CD4-positive, alpha-beta T cell treated with Interleukin-10 for 1 hour (primary cell): ENCODE results near the gene NSG2.
"Not testable (repeated sequence)": the region's sequence is repeated elsewhere in the genome, so short reads cannot be mapped to it uniquely, and the experiment has no call there.

Source experiments
- DNase-seq: peaks from one replicate; pipeline ENCODE4 v3.0.0-alpha.2; 2020

NSG2 gene

GRCh38 chr5:174045470-174046025 lies at the start of gene NSG2:
Gene NSG2, plus strand, starts transcription at chr5:174045706. Its CDS starts 1,050 bp downstream, at chr5:174046756.
- DNase-seq, result no peak

DNA sequence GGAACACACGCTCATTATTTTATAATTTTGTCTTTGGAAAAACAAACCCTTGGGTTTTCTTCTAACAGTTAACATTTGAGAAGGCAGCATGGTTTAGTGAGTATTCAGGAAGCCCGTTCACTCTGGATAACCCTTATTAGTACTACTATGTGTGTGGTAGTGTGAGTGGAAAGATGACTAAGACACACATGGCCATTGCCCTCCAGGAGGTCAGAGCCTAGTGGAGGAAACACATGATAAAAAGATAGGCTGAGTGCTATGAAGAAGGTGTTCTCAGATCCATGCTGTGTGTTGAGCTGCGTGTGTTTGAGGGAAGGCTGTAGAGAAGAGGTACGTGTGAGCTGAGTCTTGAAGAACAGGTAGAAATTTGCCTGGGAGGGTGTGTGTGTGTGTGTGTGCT lies 48.2 kb upstream of the NSG2 start:
- no peak for DNase-seq

GRCh38 chr5:173998531-173998930 lies 47.0 kb upstream of the NSG2 start:
- no peak for DNase-seq

GRCh38 chr5:174000076-174000475 lies 45.4 kb upstream of the NSG2 start:
- DNase-seq, result no peak

- DNase-seq, result no peak
Measured at GRCh38 chr5:174003795-174004194, 41.7 kb upstream of the NSG2 start.

- DNase-seq, result no peak
Measured at GRCh38 chr5:174008922-174009321, 36.6 kb upstream of the NSG2 start.

DNA sequence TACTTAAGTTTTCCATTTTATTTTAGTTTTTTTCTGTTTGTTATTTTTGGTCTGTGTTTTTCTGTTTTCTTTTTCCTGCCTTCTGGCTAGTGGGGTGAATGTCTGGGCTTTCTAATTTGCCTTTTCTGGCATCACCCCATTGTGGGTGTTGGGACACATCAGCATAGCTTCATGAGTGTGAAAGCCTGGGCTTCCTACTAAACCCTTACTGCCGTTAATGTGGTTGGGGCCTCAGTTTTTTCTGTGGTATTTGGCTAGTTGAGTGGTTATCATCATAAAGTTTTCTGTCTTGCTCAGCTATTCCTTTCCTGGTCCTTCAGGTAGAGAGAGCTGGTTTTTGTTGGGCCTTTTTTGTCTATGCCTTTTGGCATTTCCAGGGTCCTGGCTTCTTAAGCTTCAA lies 35.1 kb upstream of the NSG2 start:
- no peak for DNase-seq

DNA sequence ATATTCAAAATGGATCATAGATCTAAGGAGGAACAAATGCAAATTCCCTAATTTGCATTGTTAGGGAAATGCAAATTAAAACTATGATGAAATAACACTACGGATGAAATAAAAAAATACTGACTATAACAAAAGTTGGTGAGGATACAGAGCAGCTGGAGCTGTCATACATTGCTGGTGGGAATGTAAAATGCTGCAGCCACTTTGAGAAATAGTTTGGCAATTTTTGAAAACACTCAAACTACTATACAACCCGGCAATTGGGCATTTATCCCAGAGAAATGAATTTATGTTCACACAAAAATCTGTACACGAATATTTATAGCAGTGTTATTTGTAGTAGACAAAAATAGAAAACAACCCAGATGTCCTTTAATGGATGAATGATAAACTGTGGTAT lies 34.1 kb upstream of the NSG2 start:
- no peak for DNase-seq

DNA sequence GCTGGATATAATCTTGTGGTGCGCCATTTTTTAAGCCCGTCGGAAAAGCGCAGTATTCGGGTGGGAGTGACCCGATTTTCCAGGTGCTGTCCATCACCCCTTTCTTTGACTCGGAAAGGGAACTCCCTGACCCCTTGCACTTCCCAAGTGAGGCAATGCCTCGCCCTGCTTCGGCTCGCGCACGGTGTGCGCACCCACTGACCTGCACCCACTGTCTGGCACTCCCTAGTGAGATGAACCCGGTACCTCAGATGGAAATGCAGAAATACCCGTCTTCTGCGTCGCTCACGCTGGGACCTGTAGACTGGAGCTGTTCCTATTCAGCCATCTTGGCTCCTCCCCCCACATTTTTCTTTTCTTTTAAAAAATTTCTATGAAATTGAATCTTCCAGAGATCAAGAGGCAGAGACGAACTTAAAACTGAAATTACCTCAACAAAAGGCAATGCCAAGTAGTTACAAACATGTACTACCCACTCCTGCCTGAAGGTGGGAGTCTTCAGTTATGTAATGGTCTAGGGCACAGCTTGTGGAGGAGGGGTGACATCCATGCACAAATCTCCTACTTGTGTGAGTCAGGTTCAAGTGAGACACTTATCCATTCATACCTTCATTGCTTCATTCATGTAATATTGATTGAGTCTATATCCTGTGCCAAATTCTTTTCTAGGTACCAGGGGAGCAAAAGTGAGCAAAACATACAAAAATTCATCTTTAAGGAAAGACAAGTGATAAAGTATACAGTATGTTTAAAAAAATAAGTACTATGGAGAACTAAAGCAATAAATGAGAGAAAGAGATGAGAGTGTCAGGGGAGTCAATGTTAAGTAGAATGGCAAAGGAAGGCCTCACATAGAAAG lies 25.2 kb upstream of the NSG2 start:
- not testable (repeated sequence) for DNase-seq

- no peak for DNase-seq
Measured at GRCh38 chr5:174020928-174021304, 24.6 kb upstream of the NSG2 start.

DNA sequence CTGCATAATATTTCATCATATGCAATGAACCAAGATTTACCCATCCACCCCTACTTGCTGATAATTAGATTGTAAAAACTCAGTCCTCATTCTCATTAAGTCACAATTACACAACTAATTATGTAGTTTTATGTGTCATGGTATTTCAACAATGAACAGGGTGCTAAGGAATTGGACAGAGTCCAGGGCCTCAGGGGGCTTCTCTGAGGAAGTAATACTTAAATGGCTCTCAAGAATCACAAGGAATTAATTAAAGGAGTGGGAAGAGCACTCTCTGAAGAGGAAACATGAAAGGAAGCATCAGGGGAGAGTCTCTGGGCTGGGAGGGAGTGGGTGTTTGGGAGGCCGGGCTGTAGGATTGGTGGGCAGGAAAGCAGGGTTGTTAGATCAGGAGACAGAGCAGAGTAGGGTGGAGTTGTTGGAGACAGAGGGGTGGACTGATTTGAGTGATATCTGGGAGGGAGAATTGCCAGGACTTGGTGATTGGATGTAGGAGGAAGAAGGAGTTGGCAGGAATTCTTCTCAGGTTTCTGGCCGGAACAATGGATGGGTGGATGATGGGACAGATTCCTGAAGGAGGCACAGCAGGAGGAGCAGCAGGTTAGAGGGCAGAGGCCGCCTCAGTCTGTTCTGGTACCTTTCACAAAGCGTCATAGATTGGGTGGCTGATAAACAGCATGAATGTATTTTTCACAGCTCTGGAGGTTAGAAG lies 23.0 kb upstream of the NSG2 start:
- DNase-seq, result no peak

DNA sequence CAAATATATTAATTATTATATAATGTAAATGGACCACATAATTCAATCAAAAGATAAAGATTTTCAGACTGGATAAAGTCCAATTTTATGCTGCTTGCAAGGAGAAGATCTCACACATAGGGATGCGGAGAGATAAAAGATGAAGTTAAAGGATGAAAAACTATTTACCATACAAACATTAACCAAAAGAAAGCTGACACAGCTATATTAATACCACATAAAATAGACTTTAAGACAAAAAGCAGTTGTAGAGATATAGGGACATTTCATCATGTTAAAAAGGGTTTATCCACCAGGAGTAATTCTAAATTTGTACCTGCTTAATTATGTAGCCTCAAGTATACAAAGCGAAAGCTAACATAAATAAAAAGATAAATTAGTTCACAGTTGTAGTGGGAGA lies 15.2 kb upstream of the NSG2 start:
- DNase-seq, result no peak

DNA sequence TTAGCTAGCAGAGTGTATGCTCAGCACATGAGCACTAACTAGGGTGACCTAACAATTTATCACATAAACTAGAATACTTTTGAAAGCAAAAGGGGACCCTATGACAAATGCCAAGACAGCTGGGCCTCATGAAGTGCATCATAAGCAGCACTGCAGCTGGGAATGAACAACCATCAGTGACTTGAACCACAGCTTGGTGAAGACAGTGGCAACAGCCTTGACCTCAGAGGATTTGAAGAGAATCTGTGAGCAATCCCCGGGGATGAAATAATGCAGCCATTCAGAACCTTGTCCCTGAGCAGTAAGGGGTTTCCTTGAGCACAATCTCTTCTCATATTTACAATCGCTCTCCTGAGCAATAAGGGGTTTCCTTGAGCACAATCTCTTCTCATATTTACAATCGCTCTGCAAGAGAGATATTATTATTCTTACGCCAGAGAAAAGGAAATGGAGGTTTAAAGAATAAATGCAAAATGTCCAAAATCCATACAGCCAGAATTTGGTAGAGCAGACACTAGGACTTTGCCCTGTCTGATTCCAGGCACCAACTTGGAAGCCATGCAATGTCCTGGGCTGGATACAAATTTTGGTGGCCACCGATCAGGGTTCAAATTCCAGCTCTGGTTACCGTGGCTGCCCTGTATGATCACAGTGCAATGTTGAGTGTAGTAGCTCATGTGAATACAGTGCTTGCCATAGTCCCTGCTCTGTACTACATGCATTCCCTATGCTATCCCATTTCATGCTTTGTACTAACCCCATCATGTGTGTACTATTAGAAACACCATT lies 846 bp upstream of the NSG2 start:
- no peak for DNase-seq

DNA sequence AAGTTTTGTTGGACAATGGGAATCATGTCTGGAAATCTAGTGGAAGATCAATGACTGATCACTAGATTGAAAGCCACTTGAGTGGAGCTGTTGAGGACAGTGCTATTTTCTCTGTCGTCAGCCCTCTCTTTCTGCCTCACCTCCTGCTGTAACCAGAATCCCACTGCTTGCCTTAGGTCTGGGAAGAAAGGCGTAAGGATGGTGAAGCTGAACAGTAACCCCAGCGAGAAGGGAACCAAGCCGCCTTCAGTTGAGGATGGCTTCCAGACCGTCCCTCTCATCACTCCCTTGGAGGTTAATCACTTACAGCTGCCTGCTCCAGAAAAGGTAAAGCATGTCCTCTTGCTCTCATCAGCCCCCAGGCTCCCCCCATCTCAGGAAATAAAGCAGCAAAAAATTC lies 1.1 kb downstream of the NSG2 start:
- no peak for DNase-seq

DNA sequence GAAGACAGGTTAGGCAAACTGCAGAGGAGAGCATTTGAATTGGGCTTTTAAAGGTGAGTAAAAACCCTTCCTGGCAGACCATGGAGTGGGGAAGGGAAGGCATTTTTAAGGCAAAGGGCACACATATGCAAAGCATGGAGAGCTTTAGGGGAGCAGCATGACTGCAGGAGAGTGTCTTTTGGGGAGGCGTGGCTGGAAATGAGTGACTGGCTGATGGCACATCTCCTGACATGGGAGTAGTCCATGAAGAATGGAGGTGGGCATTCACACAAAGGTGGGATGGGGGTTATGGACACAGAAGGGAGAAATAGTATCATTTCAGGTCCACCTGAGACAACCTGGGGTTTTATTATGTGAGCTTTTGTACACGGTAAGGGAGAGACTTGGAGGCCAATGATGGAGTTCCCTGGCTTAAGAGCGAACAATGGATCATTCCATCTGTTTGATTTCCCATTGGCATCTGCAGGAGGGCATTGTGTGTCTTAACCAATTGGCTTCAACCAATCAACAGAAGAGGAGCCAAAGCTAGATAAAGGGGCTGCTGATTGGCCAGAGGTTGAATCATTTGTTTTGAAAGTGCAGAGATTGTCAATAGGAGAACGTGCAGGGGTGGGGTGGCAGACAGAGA lies 2.1 kb downstream of the NSG2 start:
- no peak for DNase-seq

DNA sequence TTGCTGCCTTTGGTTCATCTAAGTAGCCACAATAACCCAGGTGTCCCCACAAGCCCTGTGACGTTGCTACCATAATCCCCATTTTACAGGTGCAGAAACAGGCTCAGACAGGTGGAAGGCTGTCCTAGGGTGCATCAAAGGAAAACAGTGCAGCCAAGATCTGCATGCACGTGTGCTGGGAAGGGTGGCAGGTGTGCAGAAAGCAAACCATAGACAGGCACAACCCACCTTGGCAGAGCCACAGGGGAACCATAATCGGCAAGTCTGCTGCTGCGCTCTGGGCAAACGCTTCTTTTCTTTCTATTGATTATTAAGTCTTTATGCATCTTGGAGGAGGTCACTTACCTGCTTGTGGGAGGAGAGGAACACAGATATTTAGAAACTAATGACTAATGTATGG lies 7.1 kb downstream of the NSG2 start:
- DNase-seq, result no peak

DNA sequence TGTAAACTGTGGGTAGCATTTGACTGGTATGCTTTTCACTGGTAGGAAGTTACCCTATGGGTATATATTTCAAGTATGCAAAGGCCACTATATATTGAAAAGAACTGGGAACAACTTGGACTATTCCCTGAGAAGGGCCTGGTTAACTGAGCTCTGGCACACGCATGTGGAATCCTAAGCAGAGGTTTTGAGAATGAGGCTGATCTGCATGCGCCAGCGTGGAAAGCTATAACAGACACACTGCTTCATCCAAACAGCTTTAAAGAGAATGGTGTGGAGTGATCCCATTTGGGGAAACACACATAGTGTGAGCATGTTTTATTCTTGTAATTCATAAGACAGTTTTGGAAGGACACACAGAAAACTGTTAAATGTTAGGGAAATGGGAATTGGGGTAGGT lies 8.4 kb downstream of the NSG2 start:
- no peak for DNase-seq

DNA sequence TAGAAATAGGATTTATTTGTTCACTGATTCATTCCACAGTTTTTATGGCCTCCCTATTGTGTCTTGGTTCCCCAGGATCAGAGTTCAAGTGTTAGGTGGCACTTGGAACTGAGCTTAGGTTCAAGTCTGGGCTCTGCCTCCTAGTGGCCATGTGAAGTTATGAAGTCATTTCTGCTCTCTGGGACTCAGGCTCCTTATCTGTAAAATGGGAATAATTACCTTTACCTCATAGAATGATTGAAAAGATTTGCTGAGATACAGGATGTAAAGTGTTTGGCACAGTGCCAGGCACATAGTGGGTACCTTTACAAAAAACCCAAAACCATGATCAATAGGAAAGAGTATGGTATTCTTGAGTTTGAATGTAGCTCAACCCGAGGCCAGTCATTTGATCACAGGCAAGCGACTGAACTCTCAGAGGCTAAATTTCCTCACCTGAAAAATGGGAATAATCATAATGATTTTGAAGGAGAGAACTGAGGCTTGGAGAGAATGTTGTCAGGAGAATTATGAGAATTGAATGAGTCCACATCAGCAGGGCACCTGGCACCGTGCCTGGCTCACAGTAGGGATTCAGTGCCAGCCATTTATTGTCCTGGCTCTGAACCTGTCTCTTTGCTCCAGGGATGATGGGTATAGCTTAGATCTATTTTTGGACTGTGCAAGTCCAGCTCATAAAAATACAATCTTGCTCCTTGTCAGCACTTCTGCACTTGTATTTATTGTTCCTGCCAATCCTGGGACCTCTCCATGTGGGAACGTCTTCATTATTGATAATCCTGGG lies 10.8 kb downstream of the NSG2 start:
- DNase-seq, result no peak

DNA sequence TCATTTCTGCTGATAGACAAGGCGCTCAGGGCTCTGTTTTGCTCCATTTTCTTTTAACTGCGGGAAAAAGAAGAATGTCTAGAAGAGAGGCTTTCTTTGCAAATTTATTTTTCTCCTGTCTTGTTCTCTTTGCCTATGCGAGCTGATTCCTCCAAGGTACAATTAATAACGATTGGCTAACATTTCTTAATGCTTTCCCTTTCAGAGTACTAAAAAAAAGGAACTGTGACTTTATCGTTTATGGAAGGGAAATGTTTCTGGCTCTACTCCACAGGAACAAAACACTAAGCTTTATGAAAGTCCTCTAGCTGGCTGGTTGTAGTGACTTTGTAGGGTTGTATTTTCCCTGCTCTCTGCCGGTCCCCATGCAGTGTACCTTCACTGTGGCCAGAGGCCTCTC lies 11.7 kb downstream of the NSG2 start:
- no peak for DNase-seq

DNA sequence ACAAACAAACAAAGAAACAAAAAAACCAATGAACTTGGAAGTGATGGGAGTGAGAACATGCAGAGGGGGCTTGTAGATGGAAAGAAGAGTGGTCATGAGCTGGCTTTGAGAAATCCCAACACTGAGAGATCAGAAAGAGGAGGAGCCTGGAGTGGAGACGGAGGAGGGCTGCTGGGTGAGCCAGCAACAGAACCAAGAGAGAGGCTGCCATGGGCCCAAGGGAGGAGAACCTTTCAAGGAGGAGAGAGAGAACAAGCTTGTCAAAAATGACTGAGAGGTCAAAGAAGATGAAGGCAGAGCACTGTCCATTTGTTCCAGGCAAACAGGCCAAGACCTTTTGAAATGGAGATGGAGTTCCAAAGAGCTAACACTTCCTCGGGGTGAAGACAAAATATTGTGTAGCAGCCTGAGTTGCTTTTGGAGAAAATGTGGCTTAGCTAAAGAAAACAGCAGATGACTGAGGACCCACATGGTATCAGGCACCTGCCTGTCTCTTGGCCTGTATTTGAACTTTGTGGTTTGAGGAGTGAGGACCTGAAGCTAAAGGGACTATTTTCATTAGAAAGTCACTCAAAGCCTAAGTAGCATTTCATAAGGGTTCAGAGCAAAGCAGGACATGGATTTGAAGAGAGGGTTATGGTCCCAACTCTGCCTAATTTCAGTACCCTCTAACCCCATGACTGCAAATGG lies 13.1 kb downstream of the NSG2 start:
- DNase-seq, result no peak

DNA sequence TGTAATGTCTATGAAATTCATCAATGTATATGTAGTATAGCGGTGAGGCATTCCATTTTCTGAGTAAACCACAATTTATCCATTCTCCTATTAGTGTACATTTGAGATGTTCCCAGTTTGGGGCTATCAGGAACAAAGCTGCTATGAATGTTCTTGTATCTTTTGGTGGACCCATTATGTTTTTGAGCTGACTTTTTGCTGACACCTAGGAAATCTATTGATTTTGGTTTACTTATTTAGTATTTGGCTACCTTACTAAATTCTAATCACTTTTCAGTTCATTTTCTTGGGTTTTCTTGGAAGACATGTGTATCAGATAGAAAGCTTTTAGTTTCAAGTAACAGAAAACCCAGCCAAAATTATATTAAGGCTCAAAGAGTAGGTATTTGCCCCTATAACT lies 13.7 kb downstream of the NSG2 start:
- no peak for DNase-seq
